ENCODE measurements around the gene PLCB1. TPM values are rescaled to one million over a fixed set of nuclear protein-coding genes. Genes with fewer than 3 reads are reported as not detected.

The PLCB1 gene
- total RNA-seq, 1 donor from 2014 or later: 16.2 TPM

- H3K4me1 Mint-ChIP-seq (ENCODE audit: low read depth): no peaks in the 10 kb centered on the region
- no peak overlapping the region for H3K4me3 Mint-ChIP-seq (ENCODE audit: low read depth)
- H3K9me3 Mint-ChIP-seq (ENCODE audit: low read depth): no peaks in the 10 kb centered on the region
- H3K27me3 Mint-ChIP-seq: no peaks in the 10 kb centered on the region
- peaks cover 2% of the 10 kb centered on the region for H3K36me3 Mint-ChIP-seq (ENCODE audit: insufficient read depth)
- no peak overlapping the region for H3K27ac Mint-ChIP-seq
- no peak for TF ChIP-seq CTCF (IDR thresholded peaks at IDR 0.05; ENCODE audit: unreplicated experiment)
- DNase-seq (ENCODE audit: low spot score, unreplicated experiment): no peak
These were observed 671.9 kb downstream of the PLCB1 start for GRCh38 chr20:8803941-8804340.

GRCh38 chr20:8805737-8806442, 673.8 kb downstream of the PLCB1 start:
- peaks cover 2% of the 10 kb centered on the region for H3K36me3 Mint-ChIP-seq (ENCODE audit: insufficient read depth)
- no peaks in the 10 kb centered on the region for H3K27me3 Mint-ChIP-seq
- H3K9me3 Mint-ChIP-seq (ENCODE audit: low read depth): no peaks in the 10 kb centered on the region
- no peak overlapping the region for H3K4me3 Mint-ChIP-seq (ENCODE audit: low read depth)
- H3K4me1 Mint-ChIP-seq (ENCODE audit: low read depth): peaks cover 3% of the 10 kb centered on the region
- H3K27ac Mint-ChIP-seq: no peak overlapping the region
- no peak for DNase-seq (ENCODE audit: low spot score, unreplicated experiment)
- no peak for TF ChIP-seq CTCF (IDR thresholded peaks at IDR 0.05; ENCODE audit: unreplicated experiment)

GRCh38 chr20:8807480-8808201, 675.6 kb downstream of the PLCB1 start:
- Mint-ChIP-seq H3K4me1 (ENCODE audit: low read depth) (peaks cover 3% of the 10 kb centered on the region), H3K36me3 (ENCODE audit: insufficient read depth) (no peaks in the 10 kb centered on the region), H3K27me3 (no peaks in the 10 kb centered on the region), H3K27ac (no peak overlapping the region), H3K4me3 (ENCODE audit: low read depth) (no peak overlapping the region), H3K9me3 (ENCODE audit: low read depth) (no peaks in the 10 kb centered on the region)
- TF ChIP-seq CTCF (IDR thresholded peaks at IDR 0.05; ENCODE audit: unreplicated experiment): no peak
- DNase-seq (ENCODE audit: low spot score, unreplicated experiment): no peak

- Mint-ChIP-seq H3K36me3 (ENCODE audit: insufficient read depth) (no peaks in the 10 kb centered on the region), H3K27me3 (no peaks in the 10 kb centered on the region), H3K4me1 (ENCODE audit: low read depth) (peaks cover 3% of the 10 kb centered on the region), H3K4me3 (ENCODE audit: low read depth) (no peak overlapping the region), H3K9me3 (ENCODE audit: low read depth) (no peaks in the 10 kb centered on the region), H3K27ac (no peak overlapping the region)
- TF ChIP-seq CTCF (IDR thresholded peaks at IDR 0.05; ENCODE audit: unreplicated experiment): no peak
- no peak for DNase-seq (ENCODE audit: low spot score, unreplicated experiment)
These were observed 676.1 kb downstream of the PLCB1 start for GRCh38 chr20:8808202-8808535.

- TF ChIP-seq CTCF (IDR thresholded peaks at IDR 0.05; ENCODE audit: unreplicated experiment): no peak
- Mint-ChIP-seq H3K9me3 (ENCODE audit: low read depth) (no peaks in the 10 kb centered on the region), H3K27ac (peak overlapping the region; percentile 56), H3K4me3 (ENCODE audit: low read depth) (no peak overlapping the region), H3K27me3 (no peaks in the 10 kb centered on the region), H3K36me3 (ENCODE audit: insufficient read depth) (no peaks in the 10 kb centered on the region), H3K4me1 (ENCODE audit: low read depth) (peaks cover 3% of the 10 kb centered on the region)
- no peak for DNase-seq (ENCODE audit: low spot score, unreplicated experiment)
These were observed 677.3 kb downstream of the PLCB1 start for GRCh38 chr20:8809107-8809953.

Data from progenitor cell of endocrine pancreas (in vitro differentiated cells).